RCC 7860 (cell line): ENCODE measurements around the gene NCBP3.

Source experiments
- DNase-seq: peaks from one replicate; pipeline ENCODE4 v3.0.0-alpha.2; 2015; ENCODE audit warnings: low spot score
- FAIRE-seq: peaks from 2 replicates; lab custom pipeline; 2012; peaks lifted over from hg19 to GRCh38; lab: Jason Lieb, UNC

NCBP3 gene

DNA sequence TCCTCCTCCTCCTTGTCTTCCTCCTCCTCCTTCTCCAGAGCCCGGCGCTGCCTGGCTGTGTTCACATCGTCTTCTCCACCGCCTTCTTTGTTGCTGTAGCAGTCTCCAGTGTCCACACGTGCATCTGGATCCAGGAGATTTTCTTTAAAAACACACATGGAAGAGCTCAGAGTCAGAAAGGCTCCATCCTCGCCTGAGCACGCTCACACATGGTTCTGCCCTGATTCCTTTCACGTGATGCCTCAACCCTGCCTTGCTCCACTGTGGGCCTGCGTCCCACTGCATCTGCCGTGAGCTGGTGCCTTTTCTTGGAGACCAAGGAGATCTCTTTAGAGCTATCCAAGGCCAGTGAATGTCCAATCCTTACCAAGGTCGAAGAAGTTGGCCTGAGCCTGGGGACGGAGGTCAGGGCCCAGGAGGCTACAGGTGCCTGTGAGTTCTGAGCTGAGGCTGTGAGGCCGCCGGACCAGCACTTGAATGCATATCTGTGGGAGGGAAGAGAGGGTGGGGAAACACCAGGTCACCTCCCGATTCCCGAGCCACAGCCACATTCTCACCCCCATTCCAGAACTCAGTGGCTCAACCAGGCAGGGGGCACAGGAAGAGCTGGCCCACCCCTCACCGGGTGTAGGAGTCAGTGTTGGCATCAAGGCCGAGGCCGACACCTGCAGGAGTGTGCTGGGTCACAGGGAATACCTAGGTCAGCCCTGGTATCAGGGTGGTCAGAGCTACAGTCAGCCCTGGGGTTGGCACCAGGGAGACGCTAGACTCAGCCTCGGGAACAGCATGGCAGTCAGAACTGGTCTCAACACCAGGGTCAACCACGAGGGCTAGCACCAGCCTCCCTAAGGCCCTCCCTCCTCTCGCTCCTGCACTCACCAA lies 84.8 kb downstream of the NCBP3 start:
- DNase-seq (no peak), FAIRE-seq (no peak)

DNA sequence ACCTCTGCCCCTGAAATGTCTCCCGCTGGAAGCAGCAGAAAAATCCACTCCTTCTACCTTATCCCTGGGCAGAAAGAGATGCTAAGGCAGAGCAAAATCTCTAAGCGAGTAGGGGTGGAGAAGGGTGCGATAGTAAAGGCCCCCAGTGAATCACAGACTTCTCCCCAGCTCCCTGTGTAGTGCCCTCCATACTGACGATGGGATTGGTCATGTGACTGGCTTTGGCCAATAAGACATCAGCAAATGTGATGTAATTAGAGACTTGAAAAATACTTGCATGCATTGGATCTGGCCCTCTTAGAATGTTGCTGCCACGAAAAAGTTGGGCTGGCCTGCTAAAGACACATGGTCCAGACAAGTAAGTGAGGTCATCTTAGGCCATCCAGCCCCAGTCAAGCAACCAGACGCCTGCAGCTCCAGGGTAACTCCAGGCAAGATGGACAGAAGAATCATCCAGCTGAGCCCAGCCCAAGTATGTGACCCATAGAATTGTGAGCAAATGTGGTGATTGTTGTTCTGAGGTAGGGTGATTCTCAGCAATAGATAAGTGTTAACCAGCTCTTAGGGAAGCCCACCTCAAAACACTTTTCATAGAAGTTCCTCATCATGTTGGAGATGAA lies 86.3 kb downstream of the NCBP3 start:
- FAIRE-seq, result no peak
- DNase-seq, result no peak

DNA sequence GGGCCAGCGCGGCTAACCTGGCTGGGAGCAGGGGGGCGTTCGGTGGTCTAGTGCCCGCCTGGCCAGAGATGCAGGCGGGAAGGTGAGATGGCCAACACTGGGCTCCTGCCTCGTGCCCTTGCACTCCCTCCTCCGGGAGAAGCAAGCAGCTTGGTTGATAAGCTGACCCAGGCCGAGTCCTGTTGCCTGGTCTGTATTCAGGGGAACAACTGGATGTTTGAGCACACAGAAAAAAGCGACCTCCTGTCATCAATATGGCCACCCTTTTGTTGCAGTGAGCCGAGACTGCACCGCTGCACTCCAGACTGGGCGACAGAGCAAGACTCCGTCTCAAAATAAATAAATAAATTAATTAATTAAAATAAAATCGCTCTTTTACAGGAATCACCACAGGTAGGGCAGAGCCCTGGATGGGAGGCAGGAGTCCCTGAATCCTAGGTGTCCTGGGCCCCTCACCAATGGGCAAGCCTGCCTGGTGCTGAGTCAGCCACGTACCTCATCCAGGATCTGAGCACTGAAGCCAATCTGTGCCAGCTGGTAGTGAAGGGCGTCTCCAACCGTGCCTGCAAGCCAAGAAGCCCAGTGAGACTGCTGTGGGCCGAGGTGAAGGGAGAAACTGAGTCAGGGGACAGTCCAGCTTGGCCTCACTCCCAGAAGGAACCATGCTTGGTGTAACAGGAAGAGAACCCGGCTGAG lies 90.6 kb downstream of the NCBP3 start:
- no peak for FAIRE-seq

DNA sequence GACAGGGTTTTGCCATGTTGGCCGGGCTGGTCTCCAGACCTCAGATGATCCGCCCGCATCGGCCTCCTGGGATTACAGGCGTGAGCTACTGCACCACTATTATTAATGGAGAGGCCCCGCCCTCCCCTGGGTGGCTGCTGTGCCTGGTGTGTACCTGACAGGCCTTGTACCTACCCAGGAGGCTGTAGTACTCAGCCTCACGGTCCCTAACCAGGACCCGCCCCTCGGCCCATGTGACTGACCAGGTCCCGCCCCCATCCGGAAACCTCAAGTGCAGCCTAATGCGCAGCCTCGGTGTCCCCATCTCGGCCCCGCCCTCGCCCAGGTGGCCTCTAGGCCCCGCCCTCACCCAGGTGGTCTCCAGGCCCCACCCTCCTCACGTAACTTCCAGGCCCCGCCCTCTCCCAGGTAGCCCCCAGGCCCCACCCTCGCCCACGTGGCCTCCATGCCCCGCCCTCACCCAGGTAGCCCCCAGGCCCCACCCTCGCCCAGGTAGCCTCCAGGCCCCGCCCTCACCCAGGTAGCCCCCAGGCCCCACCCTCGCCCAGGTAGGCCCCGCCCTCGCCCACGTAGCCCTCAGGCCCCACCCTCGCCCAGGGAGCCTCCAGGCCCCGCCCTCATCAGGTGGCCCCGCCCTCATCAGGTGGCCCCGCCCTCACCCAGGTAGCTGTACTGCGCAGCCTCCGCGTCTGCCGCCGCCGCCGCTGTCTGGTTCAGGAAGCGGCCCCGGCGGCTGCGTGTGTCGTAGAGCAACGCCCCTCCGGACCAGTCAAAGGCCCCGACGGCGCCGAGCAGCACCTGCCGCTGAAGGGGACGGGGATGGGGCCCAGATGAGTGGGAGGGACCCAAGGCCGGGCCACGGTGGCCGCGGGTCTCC lies 91.3 kb downstream of the NCBP3 start:
- DNase-seq (no peak), FAIRE-seq (no peak)

More for the DNA sequence above, 90.6 kb downstream of the NCBP3 start:
- DNase-seq, result no peak

DNA sequence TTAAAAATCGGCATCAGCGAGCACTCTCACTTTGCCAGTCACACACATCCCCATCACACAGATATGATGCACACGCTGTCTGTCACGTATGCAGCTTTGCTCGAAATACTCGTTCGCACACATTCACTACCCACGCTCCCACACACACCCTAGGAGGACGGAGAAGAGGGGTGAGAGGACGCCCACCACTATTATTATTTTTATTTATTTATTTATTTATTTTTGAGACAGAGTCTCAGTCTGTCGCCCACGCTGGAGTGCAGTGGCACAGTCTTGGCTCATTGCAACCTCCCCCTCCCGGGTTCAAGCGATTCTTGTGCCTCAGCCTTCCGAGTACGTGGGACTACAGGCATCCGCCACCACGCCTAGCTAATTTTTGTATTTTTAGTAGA lies 92.0 kb downstream of the NCBP3 start:
- DNase-seq (no peak), FAIRE-seq (no peak)

DNA sequence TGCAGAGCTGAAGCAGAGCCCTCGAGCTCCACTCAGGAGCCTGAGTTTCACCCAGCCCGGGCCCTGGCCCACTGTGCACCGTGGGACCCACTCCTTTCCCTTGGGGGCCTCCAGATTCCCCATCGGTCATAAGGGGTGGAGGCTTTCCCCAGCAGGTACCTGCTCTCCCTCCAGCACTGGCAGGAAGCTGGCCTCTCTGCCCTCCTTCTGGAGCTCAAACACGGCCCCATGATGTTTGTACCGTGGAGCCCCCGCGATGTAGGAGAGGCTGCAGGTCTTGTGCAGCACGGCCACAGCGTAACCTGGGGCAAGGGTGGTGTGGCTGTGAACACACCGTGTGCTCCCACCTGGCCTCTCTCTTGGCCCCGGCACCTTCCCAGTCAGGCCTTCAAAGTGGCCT lies 92.4 kb downstream of the NCBP3 start:
- DNase-seq (no peak), FAIRE-seq (no peak)
